Neural crest cell (in vitro differentiated cells): ENCODE results near the gene FSD1. TPM values are rescaled to one million over a fixed set of nuclear protein-coding genes. Genes with fewer than 3 reads are reported as not detected.

Experiments used
- DNase-seq: peaks from one replicate; pipeline ENCODE4 v3.0.0; 2021; ENCODE audit warnings: low read depth, mixed read lengths, low spot score
- H3K27ac Mint-ChIP-seq: one replicate; pipeline ENCODE4 v1.8.0; 2021; ENCODE audit warnings: mild to moderate bottlenecking, mixed read lengths; ENCODE audit not compliant: unreplicated experiment
- H3K27me3 Mint-ChIP-seq: 2 replicates; pipeline ENCODE4 v1.8.0; 2021; ENCODE audit warnings: low read depth, mild to moderate bottlenecking, mixed read lengths
- H3K36me3 Mint-ChIP-seq: 2 replicates; pipeline ENCODE4 v1.8.0; 2021; ENCODE audit warnings: low read depth, mild to moderate bottlenecking, mixed read lengths
- H3K4me1 Mint-ChIP-seq: 2 replicates; pipeline ENCODE4 v1.8.0; 2021; ENCODE audit warnings: mixed read lengths
- H3K4me3 Mint-ChIP-seq: one replicate; pipeline ENCODE4 v1.8.0; 2021; ENCODE audit warnings: mild to moderate bottlenecking, mixed read lengths
- H3K9me3 Mint-ChIP-seq: 2 replicates; pipeline ENCODE4 v1.8.0; 2021; ENCODE audit warnings: mixed read lengths
- CTCF ChIP-seq: fragments of 200-600 bp; sonication (generic); conservative IDR thresholded peaks from 2 replicates; pipeline ENCODE4 v1.5.0; 2021; ENCODE audit warnings: antibody characterized with exemption, mild to moderate bottlenecking
- total RNA-seq: library from RNA; stranded (reverse); gene quantifications from 2 replicates; pipeline ENCODE4 v1.2.1, GENCODE V29; 2021

The FSD1 gene
- total RNA-seq, 1 donor from 2014 or later: 51.9 TPM

- H3K36me3 Mint-ChIP-seq: peaks cover 2% of the 10 kb centered on the region
- H3K27ac Mint-ChIP-seq: no peak overlapping the region
- no peak for DNase-seq
- H3K9me3 Mint-ChIP-seq: no peaks in the 10 kb centered on the region
- no peak for TF ChIP-seq CTCF
- peaks cover 5% of the 10 kb centered on the region for H3K4me1 Mint-ChIP-seq
- peak overlapping the region; percentile 66 for H3K4me3 Mint-ChIP-seq
- peaks cover 8% of the 10 kb centered on the region for H3K27me3 Mint-ChIP-seq
Observed at GRCh38 chr19:4362101-4362828, 57.9 kb downstream of the FSD1 start.

DNA sequence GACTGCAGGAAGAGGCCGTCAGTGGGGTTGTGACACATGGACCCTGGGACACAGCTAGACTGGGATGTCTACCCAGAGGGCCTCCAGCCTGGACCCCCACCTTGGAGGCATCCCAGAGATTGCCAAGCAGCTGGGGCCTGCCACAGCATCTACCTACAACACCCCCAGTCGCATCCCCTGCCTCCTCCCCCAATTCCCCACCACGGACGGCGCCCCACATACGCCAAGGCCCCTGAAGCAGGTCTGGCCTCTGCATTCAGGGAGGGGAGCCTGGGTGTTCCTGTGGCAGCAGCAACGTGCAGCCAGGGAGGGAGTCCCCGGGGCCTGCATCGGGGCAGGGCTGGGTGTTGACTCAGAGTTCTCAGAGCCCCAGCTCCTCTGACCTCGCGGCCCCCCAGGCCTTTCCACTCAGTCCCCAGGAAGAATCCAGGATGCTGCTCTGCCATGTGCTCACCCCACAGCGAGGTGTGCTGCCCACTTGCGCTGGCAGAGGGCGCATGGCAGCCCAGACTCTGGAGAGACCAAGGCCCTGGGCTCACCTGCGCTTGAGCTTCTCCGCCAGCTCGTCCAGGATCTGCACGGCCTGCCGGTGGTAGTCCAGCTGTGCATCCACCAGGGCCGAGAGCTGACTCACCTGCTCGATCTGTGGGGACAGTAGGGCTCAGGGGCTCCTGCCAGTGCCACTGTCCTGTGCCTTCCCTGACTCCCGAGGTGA, 58.6 kb downstream of the FSD1 start:
- Mint-ChIP-seq H3K4me3 (peak overlapping the region; percentile 54), H3K27ac (no peak overlapping the region), H3K4me1 (peaks cover 8% of the 10 kb centered on the region), H3K9me3 (no peaks in the 10 kb centered on the region), H3K27me3 (peaks cover 10% of the 10 kb centered on the region), H3K36me3 (peaks cover 2% of the 10 kb centered on the region)
- TF ChIP-seq CTCF: peak; percentile 24
- no peak for DNase-seq

- Mint-ChIP-seq H3K27me3 (peaks cover 12% of the 10 kb centered on the region), H3K36me3 (peaks cover 2% of the 10 kb centered on the region), H3K9me3 (no peaks in the 10 kb centered on the region), H3K27ac (no peak overlapping the region), H3K4me1 (peaks cover 12% of the 10 kb centered on the region), H3K4me3 (peak overlapping the region; percentile 54)
- DNase-seq: no peak
- no peak for TF ChIP-seq CTCF
Observed at GRCh38 chr19:4363571-4364304, 59.3 kb downstream of the FSD1 start.

DNA sequence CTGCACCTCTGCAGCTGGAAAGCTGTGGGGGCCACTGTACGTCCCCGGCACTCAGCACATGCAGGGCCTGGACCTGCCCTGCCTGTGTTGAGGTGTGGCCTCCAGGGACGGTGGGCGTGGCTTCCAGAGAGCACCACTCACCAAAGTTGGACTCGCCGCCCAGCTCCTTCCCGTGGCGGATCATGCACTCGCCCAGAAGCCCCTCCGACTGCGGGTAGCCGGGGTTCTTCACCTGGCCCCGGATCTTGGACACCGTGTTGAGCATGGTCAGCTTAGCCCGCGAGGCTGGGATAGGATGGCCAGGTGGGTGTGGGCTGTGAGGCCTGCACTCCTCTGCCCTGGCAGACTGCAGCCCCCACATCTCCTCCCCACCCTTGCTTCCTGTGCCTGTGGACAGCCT, 60.9 kb downstream of the FSD1 start:
- peaks cover 2% of the 10 kb centered on the region for H3K36me3 Mint-ChIP-seq
- peaks cover 17% of the 10 kb centered on the region for H3K4me1 Mint-ChIP-seq
- no peak overlapping the region for H3K27ac Mint-ChIP-seq
- peaks cover 10% of the 10 kb centered on the region for H3K27me3 Mint-ChIP-seq
- no peak for DNase-seq
- no peak overlapping the region for H3K4me3 Mint-ChIP-seq
- no peak for TF ChIP-seq CTCF
- no peaks in the 10 kb centered on the region for H3K9me3 Mint-ChIP-seq

GRCh38 chr19:4365791-4366665, 61.6 kb downstream of the FSD1 start:
- H3K27ac Mint-ChIP-seq: no peak overlapping the region
- TF ChIP-seq CTCF: no peak
- H3K9me3 Mint-ChIP-seq: no peaks in the 10 kb centered on the region
- no peak for DNase-seq
- no peak overlapping the region for H3K4me3 Mint-ChIP-seq
- H3K27me3 Mint-ChIP-seq: peaks cover 7% of the 10 kb centered on the region
- peaks cover 17% of the 10 kb centered on the region for H3K4me1 Mint-ChIP-seq
- H3K36me3 Mint-ChIP-seq: peaks cover 2% of the 10 kb centered on the region
